Measurements from ENCODE around the gene RAB11FIP3. TPM values are rescaled to one million over a fixed set of nuclear protein-coding genes. Genes with fewer than 3 reads are reported as not detected.
A peak's percentile ranks its signal among the peaks of the same experiment; 100 is the strongest.

The RAB11FIP3 gene
- total and polyA plus RNA-seq, 2 of the 13 experiments (the other 11 are each of a cell fraction or from before 2014, with no cell fraction given), result 34.3 to 57.6 TPM

- TF ChIP-seq ZNF646 (CRISPR knock-in tag; IDR thresholded peaks at IDR 0.05), result no peak
- no peak for TF ChIP-seq HMGA1 (CRISPR knock-in tag; conservative IDR thresholded peaks at IDR 0.05)
- no peak for TF ChIP-seq ZNF282 (IDR thresholded peaks at IDR 0.05; ENCODE audit: partially characterized antibody)
- TF ChIP-seq ZBTB14 (CRISPR knock-in tag; IDR thresholded peaks at IDR 0.05), result no peak
- 0 out of 2 replicates have a peak, but pooled peaks have one; percentile 23 for TF ChIP-seq HOXA5 (CRISPR knock-in tag; IDR thresholded peaks at IDR 0.05)
- TF ChIP-seq BRF2 (CRISPR knock-in tag; IDR thresholded peaks at IDR 0.05), result no peak
- no peak for TF ChIP-seq ZUFSP (CRISPR knock-in tag; IDR thresholded peaks at IDR 0.05; ENCODE audit: borderline replicate concordance)
- TF ChIP-seq ZNF484 (CRISPR knock-in tag; IDR thresholded peaks at IDR 0.05; ENCODE audit: borderline replicate concordance, low read depth), result no peak
- no peak for TF ChIP-seq MBD4 (IDR thresholded peaks at IDR 0.05; ENCODE audit: borderline replicate concordance, low read length)
- peak; percentile 36; the same call in 1 of the 2 replicates for TF ChIP-seq JUN (CRISPR knock-in tag; IDR thresholded peaks at IDR 0.05)
- no peak for TF ChIP-seq ZNF225 (CRISPR knock-in tag; IDR thresholded peaks at IDR 0.05)
- 0 out of 2 replicates have a peak, but pooled peaks have one; percentile 64 for TF ChIP-seq TP53 (CRISPR knock-in tag; conservative IDR thresholded peaks at IDR 0.05)
- no peak for TF ChIP-seq CENPX (CRISPR knock-in tag; IDR thresholded peaks at IDR 0.05)
These were observed 83.7 kb downstream of the RAB11FIP3 start (continued) for GRCh38 chr16:508884-509736.
